Activated CD8-positive, alpha-beta T cell treated with anti-CD3 and anti-CD28 coated beads for 36 hours (primary cell): ENCODE measurements around the gene FXR2. TPM values are rescaled to one million over a fixed set of nuclear protein-coding genes. Genes with fewer than 3 reads are reported as not detected.
A peak's percentile ranks its signal among the peaks of the same experiment; 100 is the strongest.
"Not testable (repeated sequence)": the region's sequence is repeated elsewhere in the genome, so short reads cannot be mapped to it uniquely, and the experiment has no call there.

Source experiments
- ATAC-seq: fragments of 200-7000 bp; cut with Tn5 transposase; one replicate; pipeline ENCODE4 v1.10.0; 2021; ENCODE audit warnings: mild to moderate bottlenecking, moderate library complexity
- CTCF ChIA-PET: fragments of 350-600 bp; sonication (Branson Sonifier 250); formaldehyde crosslinking; loops from one replicate; lab custom pipeline; 2021; ENCODE audit warnings: antibody characterized with exemption; lab: Charles Lee
- POLR2A ChIA-PET: fragments of 350-600 bp; sonication (Branson Sonifier 250); formaldehyde crosslinking; loops from one replicate; lab custom pipeline; 2021; ENCODE audit warnings: antibody characterized with exemption; lab: Charles Lee
- DNase-seq: peaks from one replicate; pipeline ENCODE4 v3.0.0-alpha.2; 2020
- H3K27ac Mint-ChIP-seq: one replicate; pipeline ENCODE4 v1.8.0; 2021; ENCODE audit warnings: mild to moderate bottlenecking, mixed read lengths
- H3K27me3 Mint-ChIP-seq: one replicate; pipeline ENCODE4 v1.8.0; 2021; ENCODE audit warnings: mixed read lengths
- H3K36me3 Mint-ChIP-seq: one replicate; pipeline ENCODE4 v1.8.0; 2021; ENCODE audit warnings: low read depth, mixed read lengths
- H3K4me1 Mint-ChIP-seq: one replicate; pipeline ENCODE4 v1.8.0; 2021; ENCODE audit warnings: low read depth, mixed read lengths
- H3K4me3 Mint-ChIP-seq: one replicate; pipeline ENCODE4 v1.8.0; 2021; ENCODE audit warnings: mild to moderate bottlenecking, moderate library complexity, mixed read lengths
- H3K9me3 Mint-ChIP-seq: one replicate; pipeline ENCODE4 v1.8.0; 2021; ENCODE audit warnings: mixed read lengths
- CTCF ChIP-seq: fragments of 200-600 bp; IDR thresholded peaks from one replicate; pipeline ENCODE4 v1.8.0; 2022; ENCODE audit warnings: antibody characterized with exemption, mild to moderate bottlenecking
- intact Hi-C: fragments of 100-400 bp; cut with micrococcal nuclease; formaldehyde crosslinking; loops from one replicate; pipeline ENCODE4 v1.10.0; 2022
- total RNA-seq, 2 experiments: library from RNA; stranded (reverse); gene quantifications; one replicate each; pipeline ENCODE4 v1.2.3, GENCODE V29; 2021

Gene FXR2
- total RNA-seq, 2 experiments from 2014 or later, result 28.6 to 33.1 TPM

DNA sequence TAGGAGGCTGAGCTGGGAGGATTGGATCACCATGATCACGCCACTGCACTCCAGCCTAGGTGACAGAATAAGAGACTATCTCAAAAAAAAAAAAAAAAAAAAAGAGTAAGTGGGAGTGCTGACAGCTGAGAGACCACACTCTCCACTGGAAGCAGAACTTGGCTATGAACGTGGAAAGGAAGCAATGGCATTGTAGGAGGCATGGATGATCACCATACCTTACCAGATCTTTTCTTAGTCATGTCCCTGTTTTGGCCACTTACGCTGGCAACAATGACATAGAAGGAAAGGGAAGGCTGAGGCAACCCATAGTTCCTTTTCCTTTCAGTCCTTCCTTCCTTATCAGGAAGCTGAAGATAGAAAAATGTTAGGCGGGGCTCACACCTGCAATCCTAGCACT, 32.3 kb upstream of the FXR2 start:
- DNase-seq (no peak), ATAC-seq (no peak)
- ChIA-PET POLR2A (interaction anchor here (1.1 to 2.6 kb wide), 3 partner anchors 12 to 40 kb away, joined by 3 to 8 read pairs (median 3); partner anchors contain the start of genes SAT2 and TP53), CTCF (interaction anchor here (1.3 to 2.9 kb wide), 2 partner anchors 15 to 26 kb away, joined by 3 to 8 read pairs; no protein-coding TSS in a partner anchor)
- H3K9me3 Mint-ChIP-seq, result no peaks in the 10 kb centered on the region
- no peak for TF ChIP-seq CTCF
- H3K4me3 Mint-ChIP-seq, result no peak overlapping the region
- intact Hi-C loops, result no loop called here
- peaks cover 14% of the 10 kb centered on the region for H3K4me1 Mint-ChIP-seq
- no peak overlapping the region for H3K27ac Mint-ChIP-seq
- H3K27me3 Mint-ChIP-seq, result peaks cover 22% of the 10 kb centered on the region
- H3K36me3 Mint-ChIP-seq, result no peaks in the 10 kb centered on the region

DNA sequence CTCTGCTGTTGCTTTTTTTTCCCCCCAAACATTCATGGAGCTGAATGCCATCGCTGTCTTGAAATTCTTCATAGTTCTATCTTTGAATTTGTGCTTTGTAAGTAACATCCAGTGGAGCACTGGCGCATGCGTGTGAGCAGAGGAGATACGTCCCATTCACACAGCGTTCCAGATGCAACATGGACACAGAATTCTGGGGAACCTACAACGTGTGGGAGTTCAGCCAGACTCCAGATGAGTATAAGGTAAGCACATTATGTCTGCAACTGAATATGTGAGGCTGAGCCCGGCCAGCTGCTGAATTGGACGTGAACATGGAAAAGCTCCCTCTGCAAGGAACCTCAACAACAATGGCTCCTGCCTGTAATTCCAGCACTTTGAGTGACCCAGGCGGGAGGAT, 31.8 kb upstream of the FXR2 start:
- no peak overlapping the region for H3K4me3 Mint-ChIP-seq

GRCh38 chr17:7644775-7645174, 30.1 kb upstream of the FXR2 start:
- intact Hi-C loops, result no loop called here
- no peak for TF ChIP-seq CTCF
- DNase-seq, result no peak
- no peaks in the 10 kb centered on the region for H3K36me3 Mint-ChIP-seq
- no peaks in the 10 kb centered on the region for H3K9me3 Mint-ChIP-seq
- no peak overlapping the region for H3K27ac Mint-ChIP-seq
- ATAC-seq, result no peak
- POLR2A ChIA-PET, result no interaction called here
- no peak overlapping the region for H3K4me3 Mint-ChIP-seq
- CTCF ChIA-PET, result no interaction called here
- peaks cover 3% of the 10 kb centered on the region for H3K4me1 Mint-ChIP-seq
- H3K27me3 Mint-ChIP-seq, result peaks cover 7% of the 10 kb centered on the region

More for the DNA sequence above, 31.8 kb upstream of the FXR2 start:
- DNase-seq (no peak), ATAC-seq (no peak)
- CTCF ChIA-PET, result interaction anchor here (0.5 to 1.3 kb wide), 2 partner anchors 14 to 45 kb away, joined by 3 read pairs; no protein-coding TSS in a partner anchor
- Mint-ChIP-seq H3K27me3 (peaks cover 20% of the 10 kb centered on the region), H3K9me3 (no peaks in the 10 kb centered on the region), H3K4me1 (peaks cover 16% of the 10 kb centered on the region), H3K36me3 (no peaks in the 10 kb centered on the region), H3K27ac (no peak overlapping the region)
- TF ChIP-seq CTCF, result no peak
- intact Hi-C loops, result no loop called here
- POLR2A ChIA-PET, result interaction anchor here (1.1 to 2.6 kb wide), 2 partner anchors 11 to 40 kb away, joined by 3 to 8 read pairs; partner anchors contain the start of gene TP53

DNA sequence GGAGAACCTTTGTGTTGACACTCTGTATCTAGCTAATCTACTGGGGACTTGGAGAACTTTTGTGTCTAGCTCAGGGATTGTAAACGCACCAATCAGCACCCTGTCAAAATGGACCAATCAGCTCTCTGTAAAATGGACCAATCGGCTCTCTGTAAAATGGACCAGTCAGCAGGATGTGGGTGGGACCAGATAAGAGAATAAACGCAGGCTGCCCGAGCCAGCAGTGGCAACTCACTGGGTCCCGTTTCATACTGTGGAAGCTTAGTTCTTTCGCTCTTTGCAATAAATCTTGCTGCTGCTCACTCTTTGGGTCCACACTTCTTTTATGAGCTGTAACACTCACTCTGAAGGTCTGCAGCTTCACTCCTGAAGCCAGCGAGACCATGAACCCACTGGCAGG, 26.9 kb upstream of the FXR2 start:
- H3K27ac Mint-ChIP-seq, H3K9me3 Mint-ChIP-seq, H3K27me3 Mint-ChIP-seq, H3K4me3 Mint-ChIP-seq, H3K36me3 Mint-ChIP-seq, intact Hi-C loops, ATAC-seq, H3K4me1 Mint-ChIP-seq: not testable (repeated sequence)
- peak; percentile 30 for DNase-seq
- ChIA-PET CTCF (interaction anchor here (1.0 to 3.8 kb wide), 3 partner anchors 10 to 47 kb away, joined by 3 to 16 read pairs (median 13); no protein-coding TSS in a partner anchor), POLR2A (interaction anchor here (0.6 to 1.3 kb wide), 4 partner anchors 24 to 410 kb away, joined by 3 to 4 read pairs (median 3); partner anchors contain the start of genes TP53 and WRAP53)

GRCh38 chr17:7640783-7641182, 26.1 kb upstream of the FXR2 start:
- TF ChIP-seq CTCF, result no peak
- intact Hi-C loops, result no loop called here
- CTCF ChIA-PET, result interaction anchor here (1.0 to 3.8 kb wide), 2 partner anchors 9 to 48 kb away, joined by 3 to 16 read pairs; no protein-coding TSS in a partner anchor
- H3K27me3 Mint-ChIP-seq, result peaks cover 4% of the 10 kb centered on the region
- ATAC-seq, result no peak
- POLR2A ChIA-PET, result interaction anchor here (1.3 kb wide), 1 partner anchor 47 kb away, joined by 4 read pairs; the partner anchor contains the start of genes TP53 and WRAP53
- no peaks in the 10 kb centered on the region for H3K36me3 Mint-ChIP-seq
- no peaks in the 10 kb centered on the region for H3K9me3 Mint-ChIP-seq
- no peak overlapping the region for H3K4me3 Mint-ChIP-seq
- H3K4me1 Mint-ChIP-seq, result peaks cover 2% of the 10 kb centered on the region
- no peak for DNase-seq
- H3K27ac Mint-ChIP-seq, result no peak overlapping the region
